Ascending aorta (tissue), 2 donors: ENCODE results near the gene CLK1. TPM values are rescaled to one million over a fixed set of nuclear protein-coding genes. Genes with fewer than 3 reads are reported as not detected.
"Not testable (repeated sequence)": the region's sequence is repeated elsewhere in the genome, so short reads cannot be mapped to it uniquely, and the experiment has no call there.

Experiments used
- DNase-seq, 2 donors: peaks; one replicate each; pipeline ENCODE4 v3.0.0-alpha.2; 2019; ENCODE audit warnings: low spot score in 2 of 2
- H3K27ac ChIP-seq, 2 donors: fragments of 200-600 bp; sonication (generic); one replicate each; pipeline ENCODE4 v1.5.1; 2016 to 2017; ENCODE audit warnings: mild to moderate bottlenecking in 1 of 2
- H3K27me3 ChIP-seq: fragments of 200-600 bp; sonication (generic); one replicate; pipeline ENCODE4 v1.5.1; 2017
- H3K36me3 ChIP-seq, 2 donors: fragments of 200-600 bp; sonication (generic); one replicate each; pipeline ENCODE4 v1.5.1; 2016
- H3K4me1 ChIP-seq, 2 donors: fragments of 200-600 bp; sonication (generic); one replicate each; pipeline ENCODE4 v1.5.1; 2016 to 2017; ENCODE audit warnings: mild to moderate bottlenecking in 1 of 2
- H3K4me3 ChIP-seq, 2 donors: fragments of 200-600 bp; sonication (generic); one replicate each; pipeline ENCODE4 v1.5.1; 2016 to 2017; ENCODE audit warnings: mild to moderate bottlenecking in 1 of 2
- H3K9me3 ChIP-seq, 2 donors: fragments of 200-600 bp; sonication (generic); one replicate each; pipeline ENCODE4 v1.5.1; 2016
- intact Hi-C: fragments of 100-400 bp; cut with DNase I; formaldehyde crosslinking; loops from one replicate; pipeline ENCODE4 v1.15.1; 2023
- total RNA-seq: library from RNA; depleted of rRNA; stranded (reverse); fragments of >200 nt; gene quantifications from one replicate; pipeline ENCODE4 v1.1.0, GENCODE V29; 2016
- TF ChIP-seq, protein P1 (sequence below), 3 experiments: fragments of 200-600 bp in 2 of 3; fragments of 450-650 bp in 1 of 3; sonication (generic) in 2 of 3; IDR thresholded peaks; one replicate each; pipeline ENCODE4 v1.5.1; 2016 to 2019; ENCODE audit warnings: antibody characterized with exemption in 3 of 3, mild to moderate bottlenecking in 1 of 3, moderate library complexity in 1 of 3

Gene CLK1
- total RNA-seq, 1 donor from 2014 or later = 43.5 TPM

DNA sequence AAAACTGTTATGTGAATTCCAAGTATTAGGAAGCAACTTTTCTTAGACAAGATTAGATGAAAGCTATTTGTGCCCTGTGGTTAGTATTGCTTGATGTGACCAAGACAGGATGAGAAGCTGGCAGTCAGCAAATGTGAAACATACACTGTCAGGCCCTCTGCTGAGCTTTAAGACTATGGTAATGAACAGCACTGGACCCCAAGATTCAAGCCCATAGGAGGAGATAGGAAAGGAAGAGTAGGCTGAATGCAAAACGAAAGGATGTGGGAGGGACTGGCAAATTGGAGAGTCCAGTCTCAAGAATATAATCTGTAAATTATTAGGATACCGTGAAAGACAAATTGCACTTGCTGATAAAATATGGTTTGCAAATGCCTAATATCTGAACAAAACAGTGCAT lies 36.4 kb downstream of the CLK1 start:
- H3K9me3 ChIP-seq = no peaks in the 10 kb centered on the region
- H3K4me3 ChIP-seq = no peak overlapping the region
- no peaks in the 10 kb centered on the region for H3K27me3 ChIP-seq
- no peak for DNase-seq
- intact Hi-C loops = no loop called here
- no peaks in the 10 kb centered on the region for H3K4me1 ChIP-seq
- TF ChIP-seq, protein P1, sequence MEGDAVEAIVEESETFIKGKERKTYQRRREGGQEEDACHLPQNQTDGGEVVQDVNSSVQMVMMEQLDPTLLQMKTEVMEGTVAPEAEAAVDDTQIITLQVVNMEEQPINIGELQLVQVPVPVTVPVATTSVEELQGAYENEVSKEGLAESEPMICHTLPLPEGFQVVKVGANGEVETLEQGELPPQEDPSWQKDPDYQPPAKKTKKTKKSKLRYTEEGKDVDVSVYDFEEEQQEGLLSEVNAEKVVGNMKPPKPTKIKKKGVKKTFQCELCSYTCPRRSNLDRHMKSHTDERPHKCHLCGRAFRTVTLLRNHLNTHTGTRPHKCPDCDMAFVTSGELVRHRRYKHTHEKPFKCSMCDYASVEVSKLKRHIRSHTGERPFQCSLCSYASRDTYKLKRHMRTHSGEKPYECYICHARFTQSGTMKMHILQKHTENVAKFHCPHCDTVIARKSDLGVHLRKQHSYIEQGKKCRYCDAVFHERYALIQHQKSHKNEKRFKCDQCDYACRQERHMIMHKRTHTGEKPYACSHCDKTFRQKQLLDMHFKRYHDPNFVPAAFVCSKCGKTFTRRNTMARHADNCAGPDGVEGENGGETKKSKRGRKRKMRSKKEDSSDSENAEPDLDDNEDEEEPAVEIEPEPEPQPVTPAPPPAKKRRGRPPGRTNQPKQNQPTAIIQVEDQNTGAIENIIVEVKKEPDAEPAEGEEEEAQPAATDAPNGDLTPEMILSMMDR (IDR thresholded peaks at IDR 0.05) = no peak
- peaks cover 6 to 11% of the 10 kb centered on the region in 2 donors for H3K36me3 ChIP-seq
- H3K27ac ChIP-seq = no peak overlapping the region

DNA sequence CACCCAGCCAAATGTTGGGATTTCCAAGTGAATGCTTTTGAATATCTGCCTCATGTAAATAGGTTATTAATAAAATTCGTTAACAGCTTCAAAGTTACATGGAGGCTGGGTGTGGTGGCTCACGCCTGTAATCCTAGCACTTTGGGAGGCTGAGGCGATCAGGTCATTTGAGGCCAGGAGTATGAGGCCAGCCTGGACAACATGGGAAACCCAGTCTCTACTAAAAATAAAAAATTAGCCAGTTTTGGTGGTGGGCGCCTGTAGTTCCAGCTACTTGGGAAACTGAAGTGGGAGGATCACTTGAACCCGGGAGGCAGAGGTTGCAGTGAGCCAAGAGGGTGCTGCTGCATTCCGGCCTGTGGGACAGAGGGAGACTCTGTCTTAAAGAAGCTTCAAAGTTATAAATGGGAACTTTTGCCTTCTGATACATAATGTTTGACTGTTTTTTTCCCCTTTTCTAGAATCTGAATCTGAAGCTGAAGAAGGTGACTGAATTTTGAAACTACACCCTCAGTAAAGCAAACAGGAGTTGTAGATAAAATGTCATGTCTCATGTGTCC lies 42.7 kb downstream of the CLK1 start:
- intact Hi-C loops = no loop called here
- Histone ChIP-seq H3K9me3 (no peaks in the 10 kb centered on the region), H3K4me1 (no peaks in the 10 kb centered on the region), H3K27ac (no peak overlapping the region), H3K27me3 (no peaks in the 10 kb centered on the region), H3K36me3 (peaks cover 58 to 63% of the 10 kb centered on the region in 2 donors), H3K4me3 (no peak overlapping the region)
- no peak for DNase-seq
- TF ChIP-seq, protein P1 (IDR thresholded peaks at IDR 0.05) = no peak

DNA sequence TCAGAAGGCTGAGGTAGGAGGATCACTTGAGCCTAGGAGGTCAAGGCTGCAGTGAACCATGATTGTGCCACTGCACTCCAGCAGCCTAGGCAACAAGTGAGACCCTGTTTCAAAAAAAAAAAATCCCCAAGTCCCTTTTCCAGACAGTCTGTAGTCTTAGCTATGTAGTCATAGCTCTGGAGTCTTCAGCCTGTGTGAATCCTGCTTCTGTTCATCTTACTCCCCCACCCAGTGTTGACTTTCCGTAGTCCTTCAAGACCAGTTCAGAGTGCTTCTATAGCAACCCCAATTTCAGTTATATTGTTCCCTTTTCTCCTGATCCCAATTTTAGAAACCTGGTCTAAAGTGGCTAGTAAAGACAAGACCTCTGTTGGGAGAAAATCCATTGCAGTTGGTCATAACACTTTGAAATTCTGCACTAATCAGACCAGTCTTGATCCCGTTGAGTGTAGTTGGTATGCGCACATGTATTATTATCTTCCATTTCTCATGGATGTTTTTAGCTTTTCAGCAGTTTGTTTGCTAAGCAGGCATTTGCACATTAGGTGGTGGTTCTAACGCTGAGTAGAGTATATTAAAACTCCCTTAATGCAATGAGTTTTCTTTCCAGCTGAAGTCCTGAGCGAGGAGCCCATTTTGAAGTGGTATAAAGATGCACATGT lies 43.8 kb downstream of the CLK1 start:
- Histone ChIP-seq H3K36me3 (peaks cover 68 to 74% of the 10 kb centered on the region in 2 donors), H3K27me3 (no peaks in the 10 kb centered on the region), H3K9me3 (no peaks in the 10 kb centered on the region), H3K4me3 (no peak overlapping the region), H3K27ac (no peak overlapping the region), H3K4me1 (peaks cover 0 to 1% of the 10 kb centered on the region in 2 donors)
- intact Hi-C loops = no loop called here
- DNase-seq = no peak
- TF ChIP-seq, protein P1 (IDR thresholded peaks at IDR 0.05) = no peak

DNA sequence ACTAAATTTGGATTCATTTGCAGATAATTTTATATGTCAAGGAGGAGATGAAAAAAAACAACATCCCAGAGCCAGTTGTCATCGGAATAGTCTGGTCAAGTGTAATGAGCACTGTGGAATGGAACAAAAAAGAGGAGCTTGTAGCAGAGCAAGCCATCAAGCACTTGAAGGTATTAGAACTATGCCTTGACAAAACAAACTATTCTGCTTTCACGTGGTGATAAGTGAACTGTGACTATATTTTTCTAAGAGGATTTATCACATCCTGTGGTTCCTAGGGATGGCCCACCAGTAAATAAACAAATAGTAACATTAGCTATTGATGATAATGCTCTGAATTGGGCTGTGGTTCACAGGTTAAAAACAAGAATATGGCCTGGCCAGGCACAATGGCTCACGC lies 45.7 kb downstream of the CLK1 start:
- not testable (repeated sequence) for DNase-seq, H3K4me3 ChIP-seq, H3K27ac ChIP-seq, H3K27me3 ChIP-seq, H3K9me3 ChIP-seq
- peaks cover 3 to 17% of the 10 kb centered on the region in 2 donors for H3K4me1 ChIP-seq
- H3K36me3 ChIP-seq = peaks cover 79 to 81% of the 10 kb centered on the region in 2 donors
- intact Hi-C loops = loop anchor here (10.0 kb wide), 1 partner anchor 234 kb away; the partner anchor contains the start of gene AOX1

DNA sequence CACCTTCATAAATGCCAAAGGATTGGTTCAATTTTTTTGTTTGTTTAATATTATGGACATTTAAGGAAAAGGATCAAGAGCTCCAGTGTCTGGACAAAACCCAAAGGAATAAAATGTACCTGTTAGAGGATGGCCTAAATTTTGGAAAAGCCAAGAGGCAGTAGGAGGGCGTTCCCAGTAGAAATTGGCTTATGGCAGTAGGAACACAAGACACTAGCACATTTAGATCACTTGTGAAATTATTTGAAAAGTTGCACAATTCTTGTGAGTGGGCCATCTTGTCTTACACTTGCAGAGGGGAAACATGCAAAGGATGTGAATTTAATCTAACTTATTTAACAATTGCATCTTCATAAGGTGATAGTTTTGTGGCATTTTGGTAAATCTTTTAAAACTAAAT lies 49.5 kb downstream of the CLK1 start:
- DNase-seq = no peak
- no peak overlapping the region for H3K27ac ChIP-seq
- H3K9me3 ChIP-seq = no peaks in the 10 kb centered on the region
- H3K4me3 ChIP-seq = no peak overlapping the region
- intact Hi-C loops = loop anchor here (10.0 kb wide), 1 partner anchor 230 kb away; the partner anchor contains the start of gene AOX1
- TF ChIP-seq, protein P1 (IDR thresholded peaks at IDR 0.05) = no peak
- H3K36me3 ChIP-seq = peaks cover 59 to 65% of the 10 kb centered on the region in 2 donors
- no peaks in the 10 kb centered on the region for H3K27me3 ChIP-seq
- H3K4me1 ChIP-seq = peaks cover 6 to 32% of the 10 kb centered on the region in 2 donors

DNA sequence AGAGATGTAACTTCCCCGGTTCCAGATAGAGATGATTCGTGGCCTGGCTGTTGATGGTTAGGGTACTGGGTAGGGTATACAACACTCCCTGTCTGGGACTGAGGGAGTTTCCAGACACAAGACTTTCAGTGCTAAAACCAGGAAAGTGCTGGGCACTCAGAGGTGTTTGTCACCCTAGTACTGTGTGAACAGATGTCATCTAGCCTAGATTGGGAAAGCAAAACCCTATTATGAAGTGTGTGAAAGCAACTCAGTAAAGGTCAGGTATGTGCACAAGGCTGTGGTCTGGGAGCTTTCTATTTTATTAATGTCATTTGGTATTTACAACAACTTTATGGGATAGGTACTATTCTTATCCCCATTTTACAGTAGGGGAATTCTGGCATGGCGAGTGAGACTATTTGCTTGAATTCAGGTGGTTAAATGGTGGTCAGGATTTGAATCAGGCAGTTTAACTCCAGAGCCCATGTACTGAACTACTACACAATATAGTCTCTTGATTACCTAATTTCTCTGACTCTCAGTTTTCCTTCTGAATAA lies 50.1 kb downstream of the CLK1 start:
- H3K36me3 ChIP-seq = peaks cover 53 to 59% of the 10 kb centered on the region in 2 donors
- H3K27ac ChIP-seq = no peak overlapping the region
- TF ChIP-seq, protein P1 (IDR thresholded peaks at IDR 0.05) = no peak
- intact Hi-C loops = loop anchor here (10.0 kb wide), 1 partner anchor 230 kb away; the partner anchor contains the start of gene AOX1
- no peaks in the 10 kb centered on the region for H3K9me3 ChIP-seq
- DNase-seq = no peak
- H3K4me3 ChIP-seq = peak overlapping the region; percentile 1 to 97
- peaks cover 6 to 37% of the 10 kb centered on the region in 2 donors for H3K4me1 ChIP-seq
- H3K27me3 ChIP-seq = no peaks in the 10 kb centered on the region
